ENCODE data around the gene STPG2. TPM values are rescaled to one million over a fixed set of nuclear protein-coding genes. Genes with fewer than 3 reads are reported as not detected.
"Not testable (repeated sequence)": the region's sequence is repeated elsewhere in the genome, so short reads cannot be mapped to it uniquely, and the experiment has no call there.

Gene STPG2
- total RNA-seq, 2 donors from 2014 or later, result 0.66 to 1.6 TPM

DNA sequence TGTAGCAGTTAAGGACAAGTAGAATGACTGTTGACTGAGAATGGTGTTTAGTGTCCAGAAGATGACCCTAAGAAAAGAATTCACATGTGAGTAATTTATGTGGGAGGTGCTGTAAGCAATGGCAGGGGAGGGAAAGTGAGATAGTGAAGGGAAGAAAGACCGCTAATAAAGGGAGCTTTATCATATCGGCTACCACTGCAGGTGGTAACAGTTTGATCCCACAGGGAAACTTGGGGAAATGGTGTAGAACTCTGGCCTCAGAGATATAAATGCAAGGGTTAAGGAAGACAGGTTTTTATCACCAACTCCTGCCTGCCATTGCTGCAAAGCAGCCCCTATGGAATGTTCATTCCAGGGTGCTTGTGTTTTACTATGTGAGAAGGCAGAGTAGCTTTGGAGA, 489.6 kb downstream of the STPG2 start:
- no peak for ATAC-seq
- Histone ChIP-seq H3K9me3 (no peaks in the 10 kb centered on the region), H3K27ac (no peak overlapping the region), H3K4me1 (no peaks in the 10 kb centered on the region), H3K27me3 (no peaks in the 10 kb centered on the region), H3K36me3 (replicated peaks in 1 of 2; ENCODE audit: insufficient read depth in 1 of 2, low read depth in 2 of 2) (no peaks in the 10 kb centered on the region), H3K4me3 (no peak overlapping the region)
- no peak for DNase-seq
- intact Hi-C loops (cut with DNase I), result no loop called here
- 52 to 70% methylated on average over 2 of the region's 2 CpGs for WGBS, 2 donors
- TF ChIP-seq CTCF (IDR thresholded peaks at IDR 0.05) (no peak), POLR2A (IDR thresholded peaks at IDR 0.05) (no peak)

DNA sequence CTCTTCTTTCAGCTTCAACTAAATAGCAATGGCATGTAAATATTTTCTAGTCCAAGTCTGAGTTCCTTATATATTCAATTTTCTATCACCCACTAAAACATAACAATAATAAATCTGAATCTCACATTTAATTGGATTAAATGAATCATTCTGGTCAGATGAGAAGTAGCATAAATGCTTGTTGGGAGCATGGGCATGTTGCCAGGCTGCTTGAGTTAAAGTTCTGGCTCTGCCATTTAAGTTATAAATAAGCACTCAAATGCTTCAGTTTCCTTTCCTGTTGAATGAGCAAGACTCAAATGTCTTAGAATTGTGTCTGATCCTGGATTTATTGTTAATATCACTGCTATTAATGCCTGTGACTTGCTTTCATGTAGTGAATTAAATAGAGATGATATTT, 496.3 kb downstream of the STPG2 start:
- Histone ChIP-seq H3K4me3 (no peak overlapping the region), H3K4me1 (no peaks in the 10 kb centered on the region), H3K27ac (no peak overlapping the region), H3K9me3 (no peaks in the 10 kb centered on the region), H3K36me3 (replicated peaks in 1 of 2; ENCODE audit: insufficient read depth in 1 of 2, low read depth in 2 of 2) (no peaks in the 10 kb centered on the region), H3K27me3 (no peaks in the 10 kb centered on the region)
- ATAC-seq (no peak), DNase-seq (peak in 1 of 4 donors; percentile 16)
- TF ChIP-seq CTCF (IDR thresholded peaks at IDR 0.05) (no peak), POLR2A (IDR thresholded peaks at IDR 0.05) (no peak)
- intact Hi-C loops (cut with DNase I), result no loop called here

GRCh38 chr4:97645071-97645821, 498.0 kb downstream of the STPG2 start:
- Histone ChIP-seq H3K27me3 (no peaks in the 10 kb centered on the region), H3K27ac (no peak overlapping the region), H3K36me3 (replicated peaks in 1 of 2; ENCODE audit: insufficient read depth in 1 of 2, low read depth in 2 of 2) (no peaks in the 10 kb centered on the region), H3K4me3 (no peak overlapping the region), H3K9me3 (no peaks in the 10 kb centered on the region), H3K4me1 (no peaks in the 10 kb centered on the region)
- intact Hi-C loops (cut with DNase I), result no loop called here
- no peak for DNase-seq
- WGBS, 2 donors, result 64 to 71% methylated on average over 2 of the region's 2 CpGs
- no peak for TF ChIP-seq POLR2A (IDR thresholded peaks at IDR 0.05)
- TF ChIP-seq CTCF (IDR thresholded peaks at IDR 0.05), result no peak
- ATAC-seq, result no peak

DNA sequence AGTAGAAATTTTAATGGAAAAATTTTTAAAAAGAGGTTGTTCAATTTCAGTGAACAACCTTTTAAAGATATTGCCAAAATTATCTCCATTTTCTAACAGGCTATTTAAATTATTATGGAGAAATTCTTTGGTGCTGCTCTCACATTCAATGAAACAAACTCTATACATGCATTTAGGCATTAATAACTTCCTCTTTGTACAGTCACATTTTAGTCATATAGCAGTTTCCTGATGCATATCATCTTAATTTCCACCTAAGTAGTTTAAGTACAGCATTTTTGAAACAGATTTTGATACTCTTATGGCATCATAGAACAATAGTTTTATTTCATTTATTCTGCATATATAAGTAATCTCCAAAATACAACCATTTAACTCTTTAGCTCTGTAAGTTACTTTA, 500.1 kb downstream of the STPG2 start:
- no peak for ATAC-seq
- intact Hi-C loops (cut with DNase I), result no loop called here
- TF ChIP-seq POLR2A (IDR thresholded peaks at IDR 0.05) (no peak), CTCF (IDR thresholded peaks at IDR 0.05) (no peak)
- Histone ChIP-seq H3K36me3 (replicated peaks in 1 of 2; ENCODE audit: insufficient read depth in 1 of 2, low read depth in 2 of 2) (no peaks in the 10 kb centered on the region), H3K4me1 (no peaks in the 10 kb centered on the region), H3K27ac (no peak overlapping the region), H3K4me3 (no peak overlapping the region), H3K27me3 (no peaks in the 10 kb centered on the region), H3K9me3 (no peaks in the 10 kb centered on the region)
- DNase-seq, result no peak

- Histone ChIP-seq H3K9me3 (no peaks in the 10 kb centered on the region), H3K4me1 (no peaks in the 10 kb centered on the region), H3K36me3 (replicated peaks in 1 of 2; ENCODE audit: insufficient read depth in 1 of 2, low read depth in 2 of 2) (no peaks in the 10 kb centered on the region), H3K4me3 (no peak overlapping the region), H3K27ac (no peak overlapping the region), H3K27me3 (no peaks in the 10 kb centered on the region)
- intact Hi-C loops (cut with DNase I), result no loop called here
- TF ChIP-seq POLR2A (IDR thresholded peaks at IDR 0.05), result no peak
- no peak for TF ChIP-seq CTCF (IDR thresholded peaks at IDR 0.05)
- no peak for DNase-seq
- 83 to 93% methylated on average over 1 of the region's 1 CpG for WGBS, 2 donors
- ATAC-seq, result no peak
These were observed 503.3 kb downstream of the STPG2 start for GRCh38 chr4:97639961-97640360.

DNA sequence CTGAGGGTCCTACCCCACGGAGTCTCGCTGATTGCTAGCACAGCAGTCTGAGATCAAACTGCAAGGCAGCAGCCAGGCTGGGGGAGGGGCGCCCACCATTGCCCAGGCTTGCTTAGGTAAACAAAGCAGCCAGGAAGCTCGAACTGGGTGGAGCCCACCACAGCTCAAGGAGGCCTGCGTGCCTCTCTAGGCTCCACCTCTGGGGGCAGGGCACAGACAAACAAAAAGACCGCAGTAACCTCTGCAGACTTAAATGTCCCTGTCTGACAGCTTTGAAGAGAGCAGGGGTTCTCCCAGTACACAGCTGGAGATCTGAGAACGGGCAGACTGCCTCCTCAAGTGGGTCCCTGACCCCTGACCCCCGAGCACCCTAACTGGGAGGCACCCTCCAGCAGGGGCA, 509.4 kb downstream of the STPG2 start:
- intact Hi-C loops (cut with DNase I); ATAC-seq: not testable (repeated sequence)
- WGBS, 2 donors, result 51 to 72% methylated on average over 8 of the region's 8 CpGs

More for the DNA sequence above, 509.4 kb downstream of the STPG2 start:
- not testable (repeated sequence) for H3K9me3 ChIP-seq; H3K36me3 ChIP-seq (replicated peaks in 1 of 2; ENCODE audit: insufficient read depth in 1 of 2, low read depth in 2 of 2); DNase-seq; H3K4me1 ChIP-seq; H3K27me3 ChIP-seq; H3K4me3 ChIP-seq; H3K27ac ChIP-seq
